ENCODE results near the gene DPP8.
A peak's percentile ranks its signal among the peaks of the same experiment; 100 is the strongest.

DPP8 gene

DNA sequence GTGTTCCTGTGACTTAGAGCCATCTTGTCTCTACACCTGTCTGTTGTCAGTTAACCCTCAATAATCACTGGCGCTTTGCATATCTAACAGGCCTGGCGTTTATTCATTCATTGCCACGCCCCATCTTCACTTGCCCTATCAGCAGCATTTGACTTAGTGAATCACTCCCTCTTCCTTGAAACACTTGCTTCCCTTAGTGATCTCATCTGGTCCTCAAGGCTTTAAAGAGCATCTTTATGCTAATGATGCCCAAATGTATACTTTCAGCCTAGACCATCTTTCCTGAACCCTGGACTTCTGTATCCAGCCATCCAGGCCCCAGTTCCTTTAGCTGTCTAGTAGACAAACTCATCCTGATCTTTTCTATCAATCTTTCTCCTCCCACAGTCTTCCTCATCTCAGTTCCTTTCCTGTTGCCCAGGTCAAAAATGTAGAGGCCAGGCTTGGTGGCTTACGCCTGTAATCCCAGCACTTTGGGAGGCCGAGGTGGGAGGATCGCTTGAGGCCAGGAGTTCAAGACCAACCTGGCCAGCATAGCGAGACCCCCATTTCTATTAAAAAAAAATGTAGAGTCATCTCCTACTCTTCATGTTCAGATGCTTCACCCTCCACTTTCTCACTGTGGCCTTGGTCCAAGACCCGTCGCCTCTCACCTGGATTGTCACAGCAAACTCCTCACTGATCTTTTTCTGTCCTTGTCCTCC is 93.4 kb downstream of the DPP8 start:
- DNase-seq (ENCODE audit: low spot score): no peak

DNA sequence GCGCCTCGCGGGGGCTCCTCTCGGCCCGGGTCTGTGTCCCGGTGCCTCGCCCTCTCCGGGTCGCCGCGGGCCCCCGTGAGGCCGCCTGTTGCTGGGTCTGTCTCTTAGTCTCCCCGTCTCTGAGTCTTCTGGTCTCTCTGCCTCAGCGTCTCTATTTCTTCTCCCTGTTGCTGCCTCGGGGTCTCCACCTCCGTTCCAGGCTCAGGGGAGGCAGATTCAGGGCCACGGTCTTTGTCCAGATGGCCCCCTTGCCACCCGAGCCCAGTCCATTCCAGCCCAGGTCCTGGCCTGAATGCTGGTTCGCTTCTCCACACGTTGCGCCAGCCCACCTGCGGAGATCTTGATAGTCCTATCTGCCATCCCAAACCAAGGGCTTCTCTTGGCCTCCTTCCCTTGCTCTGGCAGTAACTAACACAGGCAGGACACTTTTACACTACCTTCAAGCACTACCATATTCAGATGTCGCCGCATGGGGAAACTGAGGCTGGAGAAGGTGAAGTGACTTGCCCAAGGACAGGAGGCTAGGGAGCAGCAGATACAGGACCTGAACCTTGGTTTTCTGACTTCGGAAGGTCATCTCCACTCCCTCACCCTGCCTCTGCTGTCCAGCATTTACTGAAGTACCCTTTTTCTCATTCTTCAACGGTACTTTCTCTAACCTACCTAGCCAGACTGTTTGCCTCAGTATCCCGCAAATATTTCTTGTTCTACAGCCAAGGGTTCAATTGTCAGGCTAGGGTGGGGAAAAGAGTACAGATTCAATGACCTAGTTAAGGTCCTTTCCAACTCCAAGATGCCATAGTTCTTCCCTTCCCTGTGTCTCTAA is 94.1 kb downstream of the DPP8 start:
- DNase-seq (ENCODE audit: low spot score): no peak

DNA sequence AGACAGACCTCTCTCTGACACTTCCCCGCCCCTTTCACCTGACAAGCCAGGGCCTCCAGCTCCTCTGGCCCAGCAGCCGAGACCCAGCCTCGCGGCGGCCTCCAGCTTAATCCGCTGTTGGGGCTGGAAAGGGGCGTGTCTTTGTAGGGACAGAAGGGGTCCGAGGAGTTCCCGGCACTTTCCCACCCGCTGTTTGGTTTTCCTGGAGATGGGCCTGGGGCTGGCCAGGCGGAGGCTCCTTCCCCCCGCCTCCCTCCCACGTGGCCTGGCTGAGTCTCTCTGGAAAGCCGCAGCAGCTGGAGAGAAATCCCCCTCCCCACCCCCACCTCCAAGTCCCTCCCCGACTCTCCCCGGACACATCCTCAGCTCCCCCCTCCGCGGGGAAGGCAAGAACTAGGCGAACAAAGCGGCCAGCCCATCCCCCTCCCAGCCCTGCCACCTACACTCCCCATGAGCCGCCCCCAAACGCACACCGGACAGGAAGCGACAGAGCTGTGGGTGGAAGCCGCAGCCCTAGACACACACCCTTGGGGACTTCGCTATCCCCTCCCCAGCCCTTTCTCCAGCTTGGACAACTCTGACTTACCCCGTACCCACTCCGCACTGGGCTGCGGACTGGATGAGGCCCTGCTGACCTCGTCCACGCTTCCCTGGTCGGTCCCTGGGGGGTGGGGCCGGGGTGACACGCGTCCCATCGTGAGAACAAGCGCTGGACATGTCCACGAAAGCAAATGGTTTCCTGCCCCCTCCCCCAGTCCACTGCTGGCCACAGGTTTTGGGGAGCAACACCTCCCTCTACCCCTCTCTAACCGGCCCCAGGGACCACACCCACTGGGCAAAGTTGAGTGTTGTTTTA is 95.9 kb downstream of the DPP8 start:
- DNase-seq (ENCODE audit: low spot score): no peak

GRCh38 chr15:65420975-65421359 is 96.5 kb downstream of the DPP8 start:
- DNase-seq (ENCODE audit: low spot score): no peak

DNA sequence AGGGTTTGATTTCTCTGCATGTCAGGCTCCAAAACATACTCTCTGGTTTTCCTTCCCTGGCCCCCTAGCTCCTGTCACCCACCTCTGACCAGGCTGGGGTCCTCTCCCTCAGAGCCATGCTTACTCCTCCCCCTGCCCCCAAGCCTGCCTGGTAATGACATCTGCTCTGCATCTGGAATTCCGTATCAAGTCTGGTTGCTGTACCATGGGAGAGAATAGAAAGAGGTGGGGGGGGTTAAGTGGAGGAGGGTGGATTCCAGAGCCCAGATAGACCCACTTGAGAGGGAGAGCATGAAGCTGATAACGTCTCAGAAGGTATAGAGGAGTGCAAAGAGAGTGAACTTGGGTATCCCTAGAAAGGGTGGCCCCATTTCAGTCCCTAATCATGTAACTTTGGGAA is 98.9 kb downstream of the DPP8 start:
- DNase-seq (ENCODE audit: low spot score): no peak

- DNase-seq (ENCODE audit: low spot score): no peak
Observed at GRCh38 chr15:65416845-65417416, 100.6 kb downstream of the DPP8 start.

DNA sequence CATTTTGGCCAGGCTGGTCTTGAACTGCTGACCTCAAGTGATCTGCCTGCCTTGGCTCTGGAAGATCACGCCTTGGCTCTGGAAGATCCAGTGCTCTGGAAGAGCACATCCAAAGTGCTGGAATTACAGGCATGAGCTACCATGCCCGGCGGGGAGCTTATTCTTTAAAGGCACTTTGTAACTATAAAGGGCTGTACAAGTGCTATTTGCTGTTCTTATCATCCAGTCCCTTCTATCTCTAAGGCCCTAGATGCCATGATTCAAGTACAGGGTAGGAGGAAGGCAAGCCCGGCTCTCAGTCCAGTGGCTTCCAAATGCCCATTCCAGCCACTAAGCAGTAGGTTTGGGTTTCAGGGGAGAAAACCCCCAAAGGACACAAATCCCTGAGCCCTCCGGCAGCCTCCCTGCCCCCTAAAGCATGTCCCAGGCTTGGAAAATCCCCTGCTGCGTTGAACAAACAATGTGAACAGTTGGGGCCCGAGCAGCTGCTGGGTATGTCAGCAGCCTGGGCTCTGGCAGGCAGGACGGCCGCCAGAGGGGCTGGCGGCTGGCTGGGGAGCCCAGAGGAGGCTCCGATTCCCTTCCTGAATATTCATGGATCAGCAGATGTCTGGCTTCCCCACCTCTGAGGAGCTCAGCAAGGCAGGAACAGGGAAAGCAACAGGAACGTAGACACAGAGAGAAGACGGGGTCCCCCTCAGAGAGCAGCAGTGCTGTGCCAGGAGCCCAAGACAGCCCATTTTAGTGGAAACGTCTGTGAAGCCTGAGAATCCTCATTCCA is 102.5 kb downstream of the DPP8 start:
- DNase-seq (ENCODE audit: low spot score): no peak

GRCh38 chr15:65413760-65414144 is 103.7 kb downstream of the DPP8 start:
- DNase-seq (ENCODE audit: low spot score): no peak

DNA sequence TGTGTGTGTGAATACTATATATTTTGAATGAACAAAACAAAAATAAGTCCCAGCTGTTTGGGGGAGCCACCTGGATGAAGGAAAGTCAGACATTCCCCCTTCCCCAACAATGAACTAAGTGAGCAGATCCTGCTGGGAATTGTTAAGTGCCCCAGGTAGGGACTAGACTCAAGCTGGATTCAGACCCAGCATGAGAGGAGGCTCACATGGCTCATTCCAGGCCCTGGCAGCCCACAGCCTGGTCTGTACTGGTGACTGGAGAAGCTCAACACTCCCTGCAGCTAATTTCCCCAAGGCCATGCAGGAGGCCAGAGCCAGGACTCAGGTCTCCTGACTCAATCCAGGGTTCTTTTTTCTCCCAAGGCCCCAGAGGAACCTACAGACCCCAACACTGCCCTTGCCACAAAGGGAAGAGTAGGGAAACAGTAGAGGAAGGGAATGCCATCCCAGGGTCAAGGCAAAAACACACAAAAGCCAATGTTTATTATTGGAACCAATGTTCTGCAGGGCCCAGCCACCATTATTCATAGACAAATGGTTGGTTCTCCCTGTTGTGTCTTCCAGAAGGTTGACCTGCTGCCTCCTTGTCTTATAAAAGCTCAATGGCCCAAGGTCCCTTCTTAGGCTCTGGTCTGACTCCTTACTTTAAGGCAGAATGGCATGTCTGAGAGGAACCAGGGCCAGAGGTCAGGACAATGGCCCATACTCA is 104.3 kb downstream of the DPP8 start:
- no peak for DNase-seq (ENCODE audit: low spot score)

- DNase-seq (ENCODE audit: low spot score): no peak
Observed at GRCh38 chr15:65412556-65412955, 104.9 kb downstream of the DPP8 start.

GRCh38 chr15:65411465-65412071 is 105.9 kb downstream of the DPP8 start:
- no peak for DNase-seq (ENCODE audit: low spot score)

GRCh38 chr15:65410972-65411371 is 106.5 kb downstream of the DPP8 start:
- no peak for DNase-seq (ENCODE audit: low spot score)

- DNase-seq (ENCODE audit: low spot score): no peak
Observed at GRCh38 chr15:65410036-65410435, 107.5 kb downstream of the DPP8 start.

- peak; percentile 81 for DNase-seq (ENCODE audit: low spot score)
Observed at GRCh38 chr15:65409036-65409631, 108.4 kb downstream of the DPP8 start.

- DNase-seq (ENCODE audit: low spot score): no peak
Observed at GRCh38 chr15:65408324-65409035, 109.0 kb downstream of the DPP8 start.

GRCh38 chr15:65406424-65407000 is 111.0 kb downstream of the DPP8 start:
- no peak for DNase-seq (ENCODE audit: low spot score)

DNA sequence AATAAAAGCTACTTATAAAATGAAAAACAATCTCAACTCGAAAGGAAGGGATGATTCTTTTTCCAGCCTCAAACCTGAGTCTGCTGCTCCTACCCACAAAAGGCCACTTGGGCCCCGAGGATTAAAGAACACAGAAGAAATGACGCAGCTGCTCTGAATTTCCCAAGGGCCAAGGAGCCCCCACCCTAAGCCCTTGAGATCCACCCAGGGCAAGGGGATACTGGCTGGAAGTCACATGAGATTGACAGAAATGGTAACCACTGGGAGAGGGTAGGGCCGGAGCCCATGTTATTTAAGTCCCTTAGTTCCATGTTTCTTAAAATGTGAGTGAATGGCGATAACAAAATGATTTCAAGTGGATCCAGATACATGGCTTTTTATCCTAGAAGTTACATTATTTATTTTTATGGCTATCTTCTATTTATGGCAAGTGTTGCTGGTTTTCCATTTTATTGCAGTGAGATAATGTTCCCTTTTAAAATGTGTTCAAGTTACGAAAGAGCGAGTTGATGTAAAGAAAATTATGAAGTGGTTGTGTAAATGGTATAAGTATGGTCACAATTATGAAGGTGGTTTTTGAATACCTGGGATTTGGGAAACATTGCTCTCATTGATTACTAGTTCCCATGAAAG is 111.6 kb downstream of the DPP8 start:
- DNase-seq (ENCODE audit: low spot score): no peak

DNA sequence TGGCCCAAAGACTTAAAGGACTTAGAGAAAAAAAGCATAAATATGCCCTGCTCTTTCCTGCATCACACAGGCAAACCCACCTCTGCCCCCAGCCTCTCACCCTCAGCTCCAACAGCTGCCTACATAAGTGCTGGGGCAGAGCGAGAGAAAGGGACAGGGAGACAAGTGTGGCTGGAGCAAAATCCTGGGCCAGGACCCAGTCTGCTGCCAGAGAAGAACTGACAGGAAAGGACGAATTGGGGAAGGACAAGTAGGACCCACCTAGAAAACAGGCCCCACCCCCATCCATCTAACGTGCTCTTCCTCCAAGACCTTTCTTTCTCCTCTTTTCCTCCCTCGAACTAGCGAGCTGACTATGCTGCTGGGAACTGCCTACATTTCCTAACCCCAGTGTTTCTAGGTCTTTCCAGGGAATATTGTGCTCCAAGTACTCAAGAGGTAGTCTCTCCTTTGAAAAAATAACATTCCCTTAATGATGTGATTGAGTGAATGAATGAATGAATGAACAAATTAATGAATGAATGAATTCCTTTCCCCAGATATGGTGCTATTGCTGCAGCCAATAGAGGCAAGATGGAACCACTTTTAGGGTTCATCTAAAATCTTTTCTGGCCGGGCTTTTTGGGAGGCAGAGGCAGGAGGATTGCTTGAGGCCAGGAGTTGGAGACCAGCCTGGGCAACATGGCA is 113.2 kb downstream of the DPP8 start:
- no peak for DNase-seq (ENCODE audit: low spot score)
